Measurements from ENCODE around the gene ROBO1.

The ROBO1 gene

GRCh38 chr3:78912259-78912658 lies 855.5 kb downstream of the ROBO1 start:
- Histone ChIP-seq H3K4me1 (peaks cover 8% of the 10 kb centered on the region), H3K4me2 (no peak overlapping the region), H3K4me3 (no peak overlapping the region), H3K27me3 (no peaks in the 10 kb centered on the region), H4K20me1 (peaks cover 21% of the 10 kb centered on the region), H3K9ac (no peak overlapping the region), H3K36me3 (peaks cover 14% of the 10 kb centered on the region; the same call in 1 of the 2 replicates), H3K27ac (no peak overlapping the region), H3K9me3 (peaks cover 15% of the 10 kb centered on the region)
- no peak for TF ChIP-seq Cebpa-rat (IDR thresholded peaks at IDR 0.05)

GRCh38 chr3:78911394-78911793 lies 856.4 kb downstream of the ROBO1 start:
- no peak overlapping the region for H3K27ac ChIP-seq
- no peak overlapping the region for H3K4me3 ChIP-seq
- H4K20me1 ChIP-seq, result peaks cover 21% of the 10 kb centered on the region
- TF ChIP-seq Cebpa-rat (IDR thresholded peaks at IDR 0.05), result no peak
- H3K27me3 ChIP-seq, result no peaks in the 10 kb centered on the region
- no peak overlapping the region for H3K4me2 ChIP-seq
- no peak overlapping the region for H3K9ac ChIP-seq
- H3K4me1 ChIP-seq, result no peaks in the 10 kb centered on the region; the same call in 1 of the 2 replicates
- H3K9me3 ChIP-seq, result peaks cover 14% of the 10 kb centered on the region
- peaks cover 14% of the 10 kb centered on the region; the same call in 1 of the 2 replicates for H3K36me3 ChIP-seq

GRCh38 chr3:78908236-78908635 lies 859.6 kb downstream of the ROBO1 start:
- no peaks in the 10 kb centered on the region for H3K4me1 ChIP-seq

GRCh38 chr3:78907367-78907766 lies 860.4 kb downstream of the ROBO1 start:
- H3K4me2 ChIP-seq, result no peak overlapping the region
- H3K9me3 ChIP-seq, result no peaks in the 10 kb centered on the region
- H3K4me3 ChIP-seq, result no peak overlapping the region
- H4K20me1 ChIP-seq, result peaks cover 44% of the 10 kb centered on the region
- H3K27ac ChIP-seq, result no peak overlapping the region
- H3K4me1 ChIP-seq, result no peaks in the 10 kb centered on the region
- no peak for TF ChIP-seq Cebpa-rat (IDR thresholded peaks at IDR 0.05)
- no peak overlapping the region for H3K9ac ChIP-seq
- H3K36me3 ChIP-seq, result peaks cover 4% of the 10 kb centered on the region; the same call in 1 of the 2 replicates
- no peaks in the 10 kb centered on the region for H3K27me3 ChIP-seq

More at GRCh38 chr3:78908236-78908635, 859.6 kb downstream of the ROBO1 start:
- H3K36me3 ChIP-seq, result peaks cover 5% of the 10 kb centered on the region; the same call in 1 of the 2 replicates
- no peak overlapping the region for H3K4me3 ChIP-seq
- no peak overlapping the region for H3K27ac ChIP-seq
- no peak overlapping the region for H3K9ac ChIP-seq
- no peaks in the 10 kb centered on the region for H3K9me3 ChIP-seq
- TF ChIP-seq Cebpa-rat (IDR thresholded peaks at IDR 0.05), result no peak
- H4K20me1 ChIP-seq, result peaks cover 38% of the 10 kb centered on the region
- no peaks in the 10 kb centered on the region for H3K27me3 ChIP-seq
- no peak overlapping the region for H3K4me2 ChIP-seq

GRCh38 chr3:78906930-78907329 lies 860.9 kb downstream of the ROBO1 start:
- TF ChIP-seq Cebpa-rat (IDR thresholded peaks at IDR 0.05), result no peak
- Histone ChIP-seq H3K4me1 (no peaks in the 10 kb centered on the region), H3K27ac (no peak overlapping the region), H4K20me1 (peaks cover 40% of the 10 kb centered on the region), H3K36me3 (no peaks in the 10 kb centered on the region; the same call in 1 of the 2 replicates), H3K4me2 (no peak overlapping the region), H3K27me3 (no peaks in the 10 kb centered on the region), H3K4me3 (no peak overlapping the region), H3K9me3 (no peaks in the 10 kb centered on the region), H3K9ac (no peak overlapping the region)

- Histone ChIP-seq H3K4me3 (no peak overlapping the region), H3K4me2 (no peak overlapping the region), H4K20me1 (peaks cover 35% of the 10 kb centered on the region), H3K4me1 (no peaks in the 10 kb centered on the region), H3K9me3 (no peaks in the 10 kb centered on the region), H3K9ac (no peak overlapping the region), H3K27ac (no peak overlapping the region), H3K36me3 (no peaks in the 10 kb centered on the region; the same call in 1 of the 2 replicates), H3K27me3 (no peaks in the 10 kb centered on the region)
- no peak for TF ChIP-seq Cebpa-rat (IDR thresholded peaks at IDR 0.05)
Measured at GRCh38 chr3:78906245-78906644, 861.6 kb downstream of the ROBO1 start.

- Histone ChIP-seq H4K20me1 (peaks cover 34% of the 10 kb centered on the region), H3K9ac (no peak overlapping the region), H3K27ac (no peak overlapping the region), H3K36me3 (no peaks in the 10 kb centered on the region; the same call in 1 of the 2 replicates), H3K9me3 (no peaks in the 10 kb centered on the region), H3K4me3 (no peak overlapping the region), H3K4me2 (no peak overlapping the region), H3K4me1 (no peaks in the 10 kb centered on the region), H3K27me3 (no peaks in the 10 kb centered on the region)
- TF ChIP-seq Cebpa-rat (IDR thresholded peaks at IDR 0.05), result no peak
Measured at GRCh38 chr3:78905700-78906099, 862.1 kb downstream of the ROBO1 start.

- no peak overlapping the region for H3K4me2 ChIP-seq
- peaks cover 44% of the 10 kb centered on the region for H4K20me1 ChIP-seq
- no peak for TF ChIP-seq Cebpa-rat (IDR thresholded peaks at IDR 0.05)
- no peaks in the 10 kb centered on the region for H3K9me3 ChIP-seq
- H3K27me3 ChIP-seq, result no peaks in the 10 kb centered on the region
- no peaks in the 10 kb centered on the region for H3K36me3 ChIP-seq
- peaks cover 7% of the 10 kb centered on the region for H3K4me1 ChIP-seq
- H3K9ac ChIP-seq, result no peak overlapping the region
- no peak overlapping the region for H3K27ac ChIP-seq
- H3K4me3 ChIP-seq, result no peak overlapping the region
Measured at GRCh38 chr3:78901544-78901943, 866.3 kb downstream of the ROBO1 start.

GRCh38 chr3:78900880-78901279 lies 866.9 kb downstream of the ROBO1 start:
- no peak overlapping the region for H3K27ac ChIP-seq
- H3K4me1 ChIP-seq, result peaks cover 14% of the 10 kb centered on the region
- H3K9me3 ChIP-seq, result no peaks in the 10 kb centered on the region
- TF ChIP-seq Cebpa-rat (IDR thresholded peaks at IDR 0.05), result no peak
- H4K20me1 ChIP-seq, result peaks cover 51% of the 10 kb centered on the region
- no peak overlapping the region for H3K4me2 ChIP-seq
- no peak overlapping the region for H3K9ac ChIP-seq
- H3K4me3 ChIP-seq, result no peak overlapping the region
- H3K27me3 ChIP-seq, result no peaks in the 10 kb centered on the region
- no peaks in the 10 kb centered on the region for H3K36me3 ChIP-seq

GRCh38 chr3:78900426-78900825 lies 867.4 kb downstream of the ROBO1 start:
- no peaks in the 10 kb centered on the region for H3K36me3 ChIP-seq
- no peak overlapping the region for H3K9ac ChIP-seq
- H3K4me1 ChIP-seq, result peaks cover 18% of the 10 kb centered on the region
- no peaks in the 10 kb centered on the region for H3K27me3 ChIP-seq
- H3K4me3 ChIP-seq, result no peak overlapping the region
- H3K27ac ChIP-seq, result no peak overlapping the region
- TF ChIP-seq Cebpa-rat (IDR thresholded peaks at IDR 0.05), result no peak
- H3K9me3 ChIP-seq, result no peaks in the 10 kb centered on the region
- peaks cover 54% of the 10 kb centered on the region for H4K20me1 ChIP-seq
- no peak overlapping the region for H3K4me2 ChIP-seq

GRCh38 chr3:78895528-78895927 lies 872.3 kb downstream of the ROBO1 start:
- peaks cover 8% of the 10 kb centered on the region; the same call in 1 of the 2 replicates for H3K9me3 ChIP-seq
- H3K4me3 ChIP-seq, result no peak overlapping the region
- peak overlapping the region; percentile 45 for H3K4me2 ChIP-seq
- H3K9ac ChIP-seq, result no peak overlapping the region
- H4K20me1 ChIP-seq, result peaks cover 53% of the 10 kb centered on the region
- TF ChIP-seq Cebpa-rat (IDR thresholded peaks at IDR 0.05), result no peak
- peaks cover 28% of the 10 kb centered on the region for H3K4me1 ChIP-seq
- peaks cover 20% of the 10 kb centered on the region for H3K36me3 ChIP-seq
- no peaks in the 10 kb centered on the region for H3K27me3 ChIP-seq
- H3K27ac ChIP-seq, result no peak overlapping the region

All from BLaER1 (cell line).